Activated effector memory CD4-positive, alpha-beta T cell treated with anti-CD3 and anti-CD28 coated beads, Interleukin-2, amount 50 U/mL, for 16 hours (primary cell): ENCODE results near the gene RNLS.

Source experiments
- DNase-seq: peaks from one replicate; pipeline ENCODE4 v3.0.0-alpha.2; 2020

The RNLS gene

GRCh38 chr10:88551246-88551645, 31.9 kb downstream of the RNLS start:
- DNase-seq, result no peak

DNA sequence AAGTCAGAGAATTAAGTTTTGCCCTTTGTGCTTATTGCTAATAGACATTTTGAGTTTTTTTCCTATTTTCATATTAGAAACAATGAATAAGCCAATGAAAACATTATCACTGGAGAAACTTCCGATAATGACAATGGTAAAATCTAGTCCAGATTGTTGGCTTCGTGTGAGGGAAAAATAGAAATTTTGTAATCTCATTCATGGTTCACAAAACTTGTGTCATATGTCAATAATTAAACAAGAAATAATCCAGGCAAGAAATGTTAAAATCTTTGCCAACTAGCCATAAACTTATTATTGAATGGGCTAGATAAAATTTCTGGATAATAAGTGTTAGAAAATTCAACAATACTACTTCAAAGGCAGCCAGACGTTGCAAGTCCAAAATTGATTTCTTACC, 36.6 kb downstream of the RNLS start:
- no peak for DNase-seq

DNA sequence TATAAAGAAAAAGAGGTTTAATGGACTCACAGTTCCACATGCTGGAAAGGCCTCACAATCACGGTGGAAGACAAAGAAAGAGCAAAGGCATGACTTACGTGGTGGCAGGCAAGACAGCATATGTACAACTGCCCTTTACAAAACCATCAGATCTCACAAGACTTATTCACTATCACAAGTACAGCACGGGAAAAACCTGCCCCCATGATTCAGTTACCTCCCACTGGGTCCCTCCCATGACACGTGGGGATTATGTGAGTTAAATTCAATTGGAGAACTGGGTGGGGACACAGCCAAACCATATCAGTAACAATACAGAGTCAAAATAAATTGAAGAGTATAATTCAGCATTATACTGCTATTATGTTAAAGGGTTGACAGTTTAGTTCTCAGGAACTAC, 37.8 kb downstream of the RNLS start:
- no peak for DNase-seq

DNA sequence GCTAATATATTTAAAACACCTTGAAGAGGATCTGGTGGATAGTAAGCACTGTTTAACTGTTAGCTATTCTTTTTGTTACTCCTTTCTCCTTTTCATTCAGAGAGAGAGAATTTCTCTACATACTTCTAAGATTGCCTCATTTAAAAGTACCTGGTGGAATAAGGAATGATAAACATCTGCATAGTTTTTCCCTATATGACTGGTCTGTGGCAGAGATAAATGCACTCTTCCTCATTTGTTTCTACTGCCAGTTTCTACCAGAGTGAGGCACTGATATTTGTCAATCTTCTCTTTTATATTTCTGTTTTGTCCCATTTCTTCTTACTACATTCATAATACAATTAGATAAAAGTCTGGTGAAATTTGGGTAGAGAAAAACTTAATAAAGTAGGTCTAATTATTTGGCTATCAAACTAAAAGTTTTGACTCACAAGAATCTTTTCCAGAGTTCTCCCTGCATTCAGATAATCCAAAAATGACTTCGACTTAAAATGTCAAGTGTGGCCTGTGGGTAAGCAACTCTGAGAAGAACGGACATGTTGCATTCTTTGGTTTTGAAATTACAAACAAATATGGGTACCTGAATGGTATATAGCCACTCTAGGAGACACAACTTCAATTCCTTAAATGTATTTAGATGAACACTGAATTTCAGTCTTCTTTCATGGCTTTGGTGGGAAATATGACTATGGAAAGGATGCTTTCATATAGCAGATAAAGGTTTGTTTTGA, 38.8 kb downstream of the RNLS start:
- DNase-seq, result no peak

DNA sequence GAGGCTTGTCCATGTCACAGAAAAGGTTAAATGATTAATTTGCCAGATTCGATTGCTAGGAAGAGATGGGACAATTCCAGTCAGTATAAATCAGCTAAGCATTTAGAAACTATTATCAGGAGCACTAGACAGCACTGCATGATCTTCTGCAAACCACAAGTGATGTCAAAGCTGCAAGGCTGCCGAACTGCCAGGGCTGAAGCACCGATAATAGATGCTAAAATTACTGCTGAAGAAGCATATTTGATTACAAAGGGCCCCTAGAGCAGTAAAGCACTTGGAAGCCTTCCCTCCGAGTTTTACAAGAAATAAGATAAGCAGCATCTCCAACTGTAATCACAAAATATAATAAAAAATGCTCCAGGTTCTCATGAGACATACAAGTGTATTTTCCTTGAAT, 40.6 kb downstream of the RNLS start:
- no peak for DNase-seq

DNA sequence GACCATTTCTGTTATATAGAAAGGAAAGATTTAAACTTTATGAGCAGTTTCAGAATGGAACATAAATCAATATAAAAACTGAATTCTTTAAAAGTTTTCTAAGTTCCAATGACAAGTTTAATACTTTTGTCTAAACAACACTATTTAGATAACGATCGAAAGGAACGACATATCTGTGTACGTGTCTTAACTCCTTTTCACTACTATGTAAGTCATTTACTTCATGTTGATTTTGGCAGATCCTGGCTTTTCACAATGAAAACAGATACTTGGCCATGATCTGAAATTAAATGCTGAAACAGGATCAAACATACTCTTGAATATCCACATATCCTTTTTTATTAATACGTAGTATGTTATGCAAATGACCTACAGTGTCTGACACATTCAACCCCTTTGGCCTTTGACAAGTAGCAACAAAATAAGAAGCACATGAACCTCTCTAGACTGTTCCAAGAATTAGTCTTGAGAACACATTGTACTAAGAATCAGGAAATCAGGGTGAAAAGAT, 41.9 kb downstream of the RNLS start:
- no peak for DNase-seq

DNA sequence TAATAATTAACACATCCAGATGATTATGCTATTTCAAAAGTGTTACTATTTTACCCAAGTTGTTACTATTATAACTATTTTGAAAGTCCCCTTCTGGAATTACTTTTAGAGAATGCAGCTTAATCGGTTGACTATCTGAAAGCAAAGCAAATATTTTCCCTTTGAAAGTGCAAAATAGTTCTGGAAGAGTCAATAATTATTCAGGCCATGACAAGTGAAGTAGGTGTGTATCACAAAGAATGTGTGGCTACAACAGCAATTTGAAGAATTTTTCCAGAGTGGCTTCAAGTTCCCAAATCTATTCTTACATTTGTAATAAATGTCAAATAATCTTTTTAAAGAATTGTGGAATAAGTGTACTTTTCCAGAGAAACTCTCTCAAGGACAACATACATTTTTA, 42.8 kb downstream of the RNLS start:
- DNase-seq, result no peak

GRCh38 chr10:88538048-88538447, 45.1 kb downstream of the RNLS start:
- no peak for DNase-seq

- DNase-seq, result no peak
Measured at GRCh38 chr10:88537322-88537721, 45.8 kb downstream of the RNLS start.

GRCh38 chr10:88536437-88536836, 46.7 kb downstream of the RNLS start:
- DNase-seq, result no peak

DNA sequence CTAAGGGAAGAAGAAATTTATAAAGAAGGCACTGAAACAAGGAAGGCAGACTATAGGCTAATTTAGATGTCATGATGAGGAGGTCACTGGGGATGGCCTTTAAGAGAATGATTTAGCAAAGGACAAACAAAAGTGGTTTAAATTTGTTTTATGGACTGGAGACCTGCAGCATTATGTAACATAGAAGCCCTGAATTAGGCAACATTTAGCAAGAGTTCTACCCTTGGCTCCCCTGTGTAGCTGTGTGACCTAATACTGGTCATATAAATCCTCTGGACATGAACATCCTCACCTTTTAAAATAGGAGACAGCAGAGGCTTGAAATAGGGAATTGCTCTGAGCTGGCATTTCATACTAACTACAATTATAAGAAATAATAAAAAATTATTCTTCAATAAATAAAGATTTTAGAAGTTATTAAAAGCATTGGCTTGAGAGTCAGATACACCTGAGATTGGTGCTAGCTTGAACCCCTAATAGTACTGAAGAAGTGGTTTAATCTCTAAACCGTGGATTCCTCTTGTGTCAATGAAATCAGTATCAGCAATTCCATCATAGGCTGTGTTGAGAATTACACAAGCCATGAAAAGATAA, 48.9 kb downstream of the RNLS start:
- DNase-seq, result no peak

DNA sequence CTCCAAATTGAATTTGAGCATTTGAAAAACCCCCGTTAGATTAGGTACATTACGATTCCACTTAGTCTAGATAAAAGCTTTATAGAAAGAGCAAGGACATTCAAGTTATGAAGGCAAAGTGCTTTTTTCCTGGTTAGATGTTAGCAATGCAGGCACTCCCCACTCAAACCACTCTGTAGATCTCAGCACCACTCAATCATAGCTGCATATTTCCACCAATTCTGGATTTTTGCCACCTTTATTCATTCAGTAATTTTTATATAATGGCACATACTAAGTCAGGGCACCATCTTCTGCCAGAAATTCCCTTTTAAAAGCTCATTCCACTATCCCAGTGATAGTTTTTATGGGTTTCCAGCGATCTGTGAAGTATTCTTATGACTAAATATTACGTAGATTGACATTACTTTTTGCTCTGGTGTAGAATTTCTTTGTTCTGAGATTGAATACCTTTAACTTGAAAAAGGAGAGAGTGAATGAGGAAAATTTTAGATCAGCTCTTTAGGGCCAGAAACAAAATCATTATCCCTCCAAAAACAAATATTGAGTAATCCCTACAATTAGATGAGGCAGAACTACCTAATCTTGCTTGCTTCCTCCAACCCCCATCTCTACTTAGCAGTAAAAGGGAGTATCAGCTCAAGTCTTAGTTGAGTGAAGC, 51.6 kb downstream of the RNLS start:
- DNase-seq, result no peak

DNA sequence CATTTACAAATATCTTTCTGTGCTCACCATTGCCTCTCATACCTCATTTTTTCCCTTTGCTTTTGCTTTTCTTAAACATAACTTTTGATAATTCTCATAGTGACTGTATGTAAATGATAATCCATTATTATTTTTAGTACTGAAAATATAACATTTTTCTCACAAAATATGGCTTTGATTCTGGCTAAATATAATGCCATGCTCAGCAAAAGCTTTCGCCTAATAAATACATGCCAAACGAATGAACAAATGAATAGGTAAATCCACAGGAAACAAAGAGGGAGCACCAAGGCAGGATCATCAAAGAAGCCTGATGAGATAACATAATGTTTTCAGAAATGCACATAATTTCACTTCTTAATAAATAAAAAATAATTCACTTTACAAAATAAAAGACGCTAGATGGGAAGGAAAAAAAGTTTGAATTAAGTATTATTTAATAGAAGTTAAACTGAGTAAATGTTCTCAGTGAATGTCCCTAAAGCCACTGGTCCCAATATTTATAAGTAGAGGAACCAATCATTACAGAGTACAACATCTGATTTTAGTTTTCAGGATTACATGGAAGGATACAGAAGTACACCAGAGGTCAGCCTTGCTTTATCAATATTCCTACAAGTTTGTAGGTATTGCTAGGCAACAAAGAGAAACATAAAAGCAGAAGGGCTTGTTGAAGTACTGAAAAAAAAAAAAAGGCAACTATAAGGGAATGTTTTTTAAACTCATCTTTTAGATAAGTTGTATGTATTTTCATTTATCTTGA, 52.3 kb downstream of the RNLS start:
- no peak for DNase-seq

DNA sequence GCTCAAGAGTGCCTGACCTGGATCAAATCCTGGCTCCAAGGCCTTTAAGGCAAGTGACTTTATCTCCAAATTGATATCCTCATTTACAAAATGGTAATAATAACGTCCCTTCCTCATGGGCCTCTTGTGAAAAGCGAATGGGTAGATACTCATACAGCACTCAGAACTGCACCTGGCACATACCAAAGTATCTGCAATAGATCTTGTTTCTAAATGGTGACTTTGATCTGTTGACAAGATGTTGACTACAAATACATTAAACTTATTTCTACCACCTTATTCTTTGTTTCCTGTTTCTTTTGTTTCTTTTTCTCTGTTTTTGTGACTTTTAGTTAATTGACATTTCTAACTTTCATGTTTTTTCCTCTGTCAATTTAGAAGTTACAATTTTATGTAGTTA, 53.0 kb downstream of the RNLS start:
- DNase-seq, result no peak

DNA sequence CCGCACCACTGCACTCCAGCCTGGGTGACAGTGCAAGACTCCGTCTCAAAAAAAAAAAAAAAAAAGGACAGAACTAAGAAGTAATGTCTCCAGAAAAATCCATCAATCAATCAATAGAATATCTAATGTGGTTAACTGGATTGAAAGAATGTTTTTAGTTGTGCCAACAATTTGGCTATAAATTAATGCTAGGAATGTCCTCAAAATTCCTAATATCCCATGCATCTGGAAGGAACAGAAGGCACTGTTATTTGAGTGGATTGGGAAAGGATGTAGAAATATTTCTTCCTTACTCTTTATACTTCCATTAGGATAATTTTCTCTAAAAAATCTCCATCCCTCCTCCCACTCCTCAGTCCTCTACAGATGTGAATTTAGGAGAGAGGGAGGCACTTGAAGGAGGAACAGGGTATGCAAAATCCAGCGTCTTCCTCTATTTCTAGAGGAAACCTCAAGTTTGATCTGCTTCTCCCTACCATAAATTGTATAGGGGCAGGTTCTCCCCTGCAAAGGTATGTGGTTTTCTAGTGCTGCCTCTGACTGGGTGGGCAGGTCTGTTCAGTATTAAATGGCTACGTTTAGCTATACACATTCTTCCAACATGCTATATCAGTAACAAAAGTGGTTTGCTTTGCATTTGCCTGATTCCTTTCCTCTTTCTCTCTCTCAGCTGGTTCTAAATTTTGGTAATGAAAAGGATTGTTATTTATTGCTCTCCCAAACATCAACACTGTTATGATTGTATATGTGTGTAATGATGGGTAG, 54.1 kb downstream of the RNLS start:
- DNase-seq, result no peak

DNA sequence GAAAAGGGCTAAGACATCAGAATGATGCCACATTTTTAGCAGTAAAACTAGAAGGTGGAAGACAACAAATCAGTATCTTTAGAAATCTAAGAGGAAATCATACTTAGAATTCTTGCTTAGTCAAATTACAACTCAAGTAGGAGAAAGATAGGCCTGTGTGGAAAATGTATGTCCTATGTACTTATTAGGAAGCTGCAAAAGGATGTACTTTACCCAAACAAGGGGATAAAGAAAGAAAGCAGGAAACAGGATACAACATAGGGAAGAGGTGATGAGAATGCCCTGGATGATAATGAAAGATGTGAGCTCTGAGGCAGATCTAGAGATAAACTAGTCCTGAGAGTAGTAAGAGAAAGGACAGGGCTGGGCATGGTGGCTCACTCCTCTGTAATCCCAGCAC, 54.9 kb downstream of the RNLS start:
- DNase-seq, result no peak

DNA sequence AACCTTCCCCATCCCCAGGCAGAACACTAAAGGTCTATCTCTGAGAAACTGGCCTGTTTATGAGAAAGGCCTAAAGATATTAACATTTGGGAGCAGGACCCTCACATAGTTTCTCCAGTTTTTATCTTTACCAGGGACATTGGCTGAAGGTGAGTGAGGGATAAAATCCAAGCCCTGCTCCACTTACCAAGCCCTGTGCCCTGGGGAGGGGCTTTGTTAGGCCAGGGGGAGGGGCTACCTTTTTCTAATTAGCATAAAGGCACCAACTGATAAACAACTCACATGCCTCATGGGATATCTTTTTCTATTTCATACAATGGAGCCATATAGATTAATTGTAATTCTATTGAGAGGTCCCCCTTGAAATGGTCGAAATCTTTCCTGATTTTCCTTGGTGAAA, 55.9 kb downstream of the RNLS start:
- no peak for DNase-seq

DNA sequence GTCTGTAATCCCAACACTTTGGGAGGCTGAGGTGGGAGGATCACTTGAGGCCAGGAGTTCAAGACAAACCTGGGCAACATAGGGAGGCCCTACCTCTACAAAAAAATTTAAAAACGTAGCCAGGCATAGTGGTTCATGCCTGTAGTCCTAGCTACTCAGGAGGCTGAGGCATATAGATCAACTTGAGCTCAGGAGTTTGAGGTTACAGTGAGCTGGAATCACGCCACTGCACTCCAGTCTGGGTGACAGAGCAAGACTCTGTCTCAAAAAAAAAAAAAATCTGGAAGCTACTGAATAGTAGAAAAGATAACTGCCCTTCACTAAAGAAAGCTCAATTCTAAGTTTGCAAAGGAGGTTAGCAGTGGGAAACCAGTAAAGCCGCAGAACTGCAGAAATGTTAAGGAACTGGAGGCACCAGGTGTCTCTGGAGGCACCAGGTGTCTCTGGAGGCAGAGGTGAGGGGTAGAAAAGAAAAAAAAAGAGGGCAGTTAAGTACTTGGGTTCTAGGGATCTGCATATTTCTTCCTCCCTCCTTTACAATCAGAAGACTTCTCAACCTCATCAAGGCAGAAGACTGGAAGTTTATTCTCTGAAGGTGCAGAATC, 56.5 kb downstream of the RNLS start:
- DNase-seq, result no peak

DNA sequence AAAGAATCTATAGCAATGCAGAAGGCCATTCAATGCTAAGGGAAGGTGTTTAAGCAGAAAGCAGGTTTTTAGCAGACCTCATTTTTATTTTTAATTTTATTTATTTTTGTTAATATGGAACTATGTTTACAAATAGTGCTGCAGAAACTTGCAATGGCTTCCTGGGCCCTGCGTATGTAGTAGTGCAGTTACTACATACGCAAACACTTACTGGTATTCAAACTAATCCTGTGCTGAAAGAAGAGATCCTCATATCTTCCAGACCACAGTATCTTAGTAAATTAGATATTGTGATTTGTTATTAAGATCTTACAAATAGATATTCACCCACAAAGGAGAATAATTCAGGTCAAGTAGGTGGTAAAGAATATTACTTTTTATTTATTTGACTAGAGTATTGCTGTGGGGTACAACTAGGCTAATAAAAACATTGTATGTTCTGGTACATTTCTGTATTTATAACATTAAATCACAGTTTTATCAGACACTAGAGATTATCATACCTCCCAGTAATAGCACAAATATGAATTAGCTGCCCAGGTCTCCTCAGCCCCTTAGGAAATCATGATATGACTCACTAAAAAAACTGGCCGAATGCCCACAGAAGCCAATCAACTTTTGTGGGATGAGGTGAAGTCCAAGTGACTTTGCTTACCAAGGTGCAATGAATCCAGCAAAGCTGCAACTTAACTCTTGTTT, 57.6 kb downstream of the RNLS start:
- DNase-seq, result no peak

DNA sequence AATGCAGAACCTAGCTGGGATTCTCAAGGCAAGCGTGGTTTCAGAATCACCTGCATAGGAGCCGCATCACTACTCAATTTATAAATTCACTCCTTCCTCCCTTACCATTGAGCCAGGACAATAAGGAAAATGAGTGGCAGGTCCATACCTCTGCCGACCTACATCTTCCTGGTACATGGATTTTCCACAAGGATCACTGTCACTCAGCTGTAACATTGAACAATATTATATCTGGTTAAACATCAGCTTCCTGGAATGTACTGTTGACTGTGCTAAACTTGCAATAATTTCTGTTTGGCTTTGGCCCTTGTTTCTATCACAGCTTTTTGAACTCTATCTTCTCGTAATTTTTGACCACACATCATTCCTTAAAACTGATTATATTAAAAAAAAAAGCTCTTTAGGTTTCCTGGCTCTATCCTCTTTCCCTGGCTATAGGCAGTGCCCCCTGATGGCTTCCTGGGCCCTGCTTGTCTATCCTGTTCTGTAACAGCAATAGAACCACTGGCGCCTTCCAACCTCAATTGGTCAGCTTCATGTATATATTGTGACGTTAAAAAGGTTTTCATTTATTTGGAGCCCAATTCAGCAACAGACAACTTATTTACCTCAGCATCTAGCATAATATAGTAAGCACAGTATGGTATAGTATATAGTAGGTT, 59.2 kb downstream of the RNLS start:
- DNase-seq, result no peak

DNA sequence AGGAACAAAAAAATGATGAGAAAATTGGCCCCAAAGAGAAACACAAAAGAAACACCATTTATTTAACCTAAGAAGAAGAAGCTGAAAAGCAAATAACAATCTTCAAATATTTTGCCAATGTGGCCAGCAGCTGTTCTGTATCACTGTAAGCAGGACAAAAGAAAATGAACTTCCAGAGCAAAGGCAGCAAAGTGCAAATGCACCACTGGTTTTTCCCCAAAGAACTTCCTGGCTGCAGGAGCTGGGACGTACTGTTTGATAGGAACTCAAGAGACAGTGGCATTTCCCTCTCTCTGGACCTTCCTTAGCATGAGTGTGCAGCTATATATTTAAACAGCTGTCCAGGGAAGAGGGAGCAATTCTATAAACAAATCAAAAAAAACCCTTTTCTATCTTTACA, 60.4 kb downstream of the RNLS start:
- DNase-seq, result no peak
